OCI-LY1 (cell line): ENCODE measurements around the gene MGAT2.
"Not testable (repeated sequence)": the region's sequence is repeated elsewhere in the genome, so short reads cannot be mapped to it uniquely, and the experiment has no call there.

Source experiments
- H2AFZ ChIP-seq: fragments of 200-600 bp; sonication (generic), shearing (Covaris generic); 2 replicates; pipeline ENCODE4 v1.6.0; 2014; ENCODE audit warnings: antibody characterized with exemption, mild to moderate bottlenecking, low read length
- H3F3A ChIP-seq: fragments of 200-600 bp; sonication (generic), shearing (Covaris generic); 2 replicates; pipeline ENCODE4 v1.6.0; 2014; ENCODE audit warnings: mild to moderate bottlenecking, antibody characterized with exemption, low read length, moderate library complexity; ENCODE audit not compliant: insufficient read depth
- H3K27ac ChIP-seq: fragments of 200-600 bp; sonication (generic); 2 replicates; pipeline ENCODE4 v1.5.1; 2014; ENCODE audit warnings: low read length, mixed run types, mild to moderate bottlenecking, low read depth; ENCODE audit not compliant: poor library complexity, severe bottlenecking
- H3K27me3 ChIP-seq: fragments of 200-600 bp; sonication (generic); 2 replicates; pipeline ENCODE4 v1.6.0; 2014; ENCODE audit warnings: antibody characterized with exemption, mild to moderate bottlenecking, low read length, moderate library complexity; ENCODE audit not compliant: insufficient read depth
- H3K36me3 ChIP-seq: fragments of 200-600 bp; sonication (generic); 2 replicates; pipeline ENCODE4 v1.6.1; 2014; ENCODE audit warnings: mild to moderate bottlenecking, antibody characterized with exemption, low read length, moderate library complexity, mixed read lengths; ENCODE audit not compliant: insufficient read depth
- H3K4me1 ChIP-seq: fragments of 200-600 bp; sonication (generic); 2 replicates; pipeline ENCODE4 v1.5.1; 2014; ENCODE audit warnings: mild to moderate bottlenecking, low read length, moderate library complexity; ENCODE audit not compliant: insufficient read depth, severe bottlenecking
- H3K4me2 ChIP-seq: fragments of 200-600 bp; sonication (generic), shearing (Covaris generic); 2 replicates; pipeline ENCODE4 v1.6.1; 2014; ENCODE audit warnings: low read length
- H3K4me3 ChIP-seq: fragments of 200-600 bp; sonication (generic); 2 replicates; pipeline ENCODE4 v1.5.1; 2014; ENCODE audit warnings: low read length, low read depth, mild to moderate bottlenecking, mixed read lengths; ENCODE audit not compliant: poor library complexity, severe bottlenecking
- H3K79me2 ChIP-seq: fragments of 200-600 bp; shearing (Covaris generic); 2 replicates; pipeline ENCODE4 v1.6.1; 2016; ENCODE audit warnings: mixed run types, low read length, mixed read lengths; ENCODE audit not compliant: insufficient read depth
- H3K9ac ChIP-seq: fragments of 200-600 bp; sonication (generic), shearing (Covaris generic); 2 replicates; pipeline ENCODE4 v1.6.1; 2014; ENCODE audit warnings: mild to moderate bottlenecking, low read length, mixed read lengths
- H3K9me2 ChIP-seq: fragments of 200-600 bp; sonication (generic), shearing (Covaris generic); 2 replicates; pipeline ENCODE4 v1.6.1; 2014; ENCODE audit warnings: low read depth, mild to moderate bottlenecking, low read length, mixed read lengths
- H3K9me3 ChIP-seq: fragments of 200-600 bp; shearing (Covaris generic); 2 replicates; pipeline ENCODE4 v1.6.1; 2014; ENCODE audit warnings: low read length, mixed read lengths
- H4K20me1 ChIP-seq: fragments of 200-600 bp; sonication (generic), shearing (Covaris generic); 2 replicates; pipeline ENCODE4 v1.6.0; 2016; ENCODE audit warnings: mild to moderate bottlenecking, low read length; ENCODE audit not compliant: insufficient read depth
- CTCF ChIP-seq: fragments of 200-600 bp; sonication (generic), shearing (Covaris generic); IDR thresholded peaks from 2 replicates; pipeline ENCODE4 v1.5.1; 2017; ENCODE audit warnings: mild to moderate bottlenecking, antibody characterized with exemption, low read length, moderate library complexity, mixed read lengths
- EZH2 ChIP-seq: fragments of 200-600 bp; sonication (generic), shearing (Covaris generic); IDR thresholded peaks from 2 replicates; pipeline ENCODE4 v1.8.0; 2017; ENCODE audit warnings: borderline replicate concordance, mixed run types, mild to moderate bottlenecking, antibody characterized with exemption, low read length, moderate library complexity, mixed read lengths

MGAT2 gene

GRCh38 chr14:49617852-49618519, 2.6 kb upstream of the MGAT2 start:
- peak overlapping the region; percentile 10 for H3K27ac ChIP-seq
- peaks cover 61% of the 10 kb centered on the region for H3K36me3 ChIP-seq
- H3K9ac ChIP-seq = no peak overlapping the region
- H3K79me2 ChIP-seq = peaks cover 42% of the 10 kb centered on the region
- TF ChIP-seq CTCF = no peak
- no peak for TF ChIP-seq EZH2
- no peaks in the 10 kb centered on the region for H3K9me3 ChIP-seq
- H3K4me2 ChIP-seq = peak overlapping the region; percentile 71
- H3K9me2 ChIP-seq = no peaks in the 10 kb centered on the region
- H3K4me3 ChIP-seq = no peak overlapping the region
- no peaks in the 10 kb centered on the region for H4K20me1 ChIP-seq
- H3K4me1 ChIP-seq = peaks cover 32% of the 10 kb centered on the region
- peaks cover 3% of the 10 kb centered on the region; the same call in 1 of the 2 replicates for H3F3A ChIP-seq
- H3K27me3 ChIP-seq = no peaks in the 10 kb centered on the region
- H2AFZ ChIP-seq = no peak overlapping the region

GRCh38 chr14:49619273-49619672, 1.3 kb upstream of the MGAT2 start:
- not testable (repeated sequence) for H3K9me2 ChIP-seq, H4K20me1 ChIP-seq, H3F3A ChIP-seq, H3K27me3 ChIP-seq, H2AFZ ChIP-seq, H3K9me3 ChIP-seq
- H3K4me2 ChIP-seq = peak overlapping the region; percentile 71
- peak overlapping the region; percentile 91 for H3K9ac ChIP-seq
- H3K4me3 ChIP-seq = peak overlapping the region; percentile 85
- H3K4me1 ChIP-seq = peaks cover 45% of the 10 kb centered on the region
- H3K36me3 ChIP-seq = peaks cover 65% of the 10 kb centered on the region
- H3K79me2 ChIP-seq = peaks cover 50% of the 10 kb centered on the region
- H3K27ac ChIP-seq = peak overlapping the region; percentile 85

- H4K20me1 ChIP-seq = no peaks in the 10 kb centered on the region
- TF ChIP-seq CTCF (no peak), EZH2 (no peak)
- no peak overlapping the region for H2AFZ ChIP-seq
- H3K9me2 ChIP-seq = no peaks in the 10 kb centered on the region
- peaks cover 63% of the 10 kb centered on the region for H3K36me3 ChIP-seq
- no peaks in the 10 kb centered on the region for H3K27me3 ChIP-seq
- peak overlapping the region; percentile 91 for H3K9ac ChIP-seq
- H3K27ac ChIP-seq = peak overlapping the region; percentile 85
- peaks cover 48% of the 10 kb centered on the region for H3K4me1 ChIP-seq
- peaks cover 55% of the 10 kb centered on the region for H3K79me2 ChIP-seq
- peak overlapping the region; percentile 85 for H3K4me3 ChIP-seq
- no peaks in the 10 kb centered on the region for H3K9me3 ChIP-seq
- H3K4me2 ChIP-seq = peak overlapping the region; percentile 71
- peaks cover 3% of the 10 kb centered on the region; the same call in 1 of the 2 replicates for H3F3A ChIP-seq
Observed at GRCh38 chr14:49619730-49620129, 869 bp upstream of the MGAT2 start.
